DOHH2 (cell line): ENCODE results near the gene ADAMTS2.

Experiments used
- H3F3A ChIP-seq: fragments of 200-600 bp; sonication (generic), shearing (Covaris generic); 2 replicates; pipeline ENCODE4 v1.6.0; 2016; ENCODE audit warnings: antibody characterized with exemption, mild to moderate bottlenecking; ENCODE audit not compliant: control insufficient read depth, insufficient read depth
- H3K27ac ChIP-seq: fragments of 200-600 bp; sonication (generic); 2 replicates; pipeline ENCODE4 v1.5.1; 2014; ENCODE audit warnings: low read depth, mild to moderate bottlenecking, low read length, moderate library complexity
- H3K27me3 ChIP-seq: fragments of 200-600 bp; sonication (generic); 2 replicates; pipeline ENCODE4 v1.6.1; 2014; ENCODE audit warnings: mild to moderate bottlenecking, low read length, mixed read lengths; ENCODE audit not compliant: control insufficient read depth
- H3K36me3 ChIP-seq: fragments of 200-600 bp; sonication (generic); 2 replicates; pipeline ENCODE4 v1.6.1; 2014; ENCODE audit warnings: mild to moderate bottlenecking, low read length, moderate library complexity, mixed read lengths; ENCODE audit not compliant: control insufficient read depth
- H3K4me1 ChIP-seq: fragments of 200-600 bp; sonication (generic); 2 replicates; pipeline ENCODE4 v1.6.1; 2014; ENCODE audit warnings: mild to moderate bottlenecking, low read length, mixed read lengths; ENCODE audit not compliant: control insufficient read depth
- H3K4me2 ChIP-seq: fragments of 200-600 bp; sonication (generic); 2 replicates; pipeline ENCODE4 v1.6.0; 2014; ENCODE audit warnings: mild to moderate bottlenecking, low read length, moderate library complexity
- H3K4me3 ChIP-seq: fragments of 200-600 bp; sonication (generic); 2 replicates; pipeline ENCODE4 v1.5.1; 2014; ENCODE audit warnings: mild to moderate bottlenecking, low read length, mixed read lengths
- H3K79me2 ChIP-seq: fragments of 200-600 bp; sonication (generic); 2 replicates; pipeline ENCODE4 v1.6.1; 2014; ENCODE audit warnings: mild to moderate bottlenecking, low read length, mixed read lengths; ENCODE audit not compliant: control insufficient read depth
- H3K9me2 ChIP-seq: fragments of 200-600 bp; sonication (generic); replicated peaks from 2 replicates; pipeline ENCODE4 v1.6.1; 2014; ENCODE audit warnings: mild to moderate bottlenecking, low read length, mixed read lengths; ENCODE audit not compliant: control insufficient read depth
- H3K9me3 ChIP-seq: fragments of 200-600 bp; sonication (generic); 2 replicates; pipeline ENCODE4 v1.6.1; 2014; ENCODE audit warnings: antibody characterized with exemption, low read length, mixed read lengths; ENCODE audit not compliant: control insufficient read depth, insufficient read depth
- H4K20me1 ChIP-seq: fragments of 200-600 bp; sonication (generic); 2 replicates; pipeline ENCODE4 v1.6.0; 2014; ENCODE audit warnings: low read depth, mild to moderate bottlenecking, antibody characterized with exemption, low read length, moderate library complexity; ENCODE audit not compliant: control insufficient read depth, insufficient read depth
- EZH2phosphoT487 ChIP-seq: fragments of 200-600 bp; sonication (generic); IDR thresholded peaks from 2 replicates; pipeline ENCODE4 v1.6.1; 2017; ENCODE audit warnings: borderline replicate concordance, mild to moderate bottlenecking, antibody characterized with exemption, low read length, moderate library complexity, mixed read lengths
- TF ChIP-seq, protein P1 (sequence below): fragments of 200-600 bp; sonication (generic); IDR thresholded peaks from one replicate; pipeline ENCODE4 v1.5.1; 2014; ENCODE audit warnings: antibody characterized with exemption, mild to moderate bottlenecking, low read depth, low read length; ENCODE audit not compliant: poor library complexity, severe bottlenecking

Gene ADAMTS2

DNA sequence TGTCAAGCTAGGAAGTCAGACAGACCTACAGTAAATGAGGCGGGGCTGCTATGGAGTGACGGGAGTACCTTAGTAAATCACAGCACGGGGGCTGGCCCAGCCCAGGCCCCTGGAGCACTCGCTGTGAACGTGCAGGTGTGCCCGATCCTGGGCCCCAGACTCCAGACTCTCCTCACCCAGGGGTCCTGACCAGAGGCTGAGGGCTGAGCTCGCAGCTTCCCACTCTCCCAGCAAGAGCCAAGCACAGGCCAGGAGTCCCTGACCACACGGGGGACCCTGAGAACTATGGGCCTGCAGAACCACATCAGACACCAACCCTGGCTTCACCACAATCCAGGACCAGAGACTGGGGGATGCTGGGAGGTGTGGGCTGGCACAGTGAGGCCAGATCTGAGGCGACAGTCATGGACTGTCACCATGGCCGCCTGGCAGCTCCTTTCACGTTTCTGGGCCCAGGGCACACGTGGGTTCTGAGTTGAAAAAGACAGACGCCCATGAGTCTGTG, 73.4 kb downstream of the ADAMTS2 start:
- Histone ChIP-seq H3K4me1 (no peaks in the 10 kb centered on the region), H3K27ac (no peak overlapping the region), H3K4me3 (no peak overlapping the region), H3K36me3 (no peaks in the 10 kb centered on the region), H4K20me1 (no peaks in the 10 kb centered on the region), H3K9me2 (no peaks in the 10 kb centered on the region), H3K4me2 (no peak overlapping the region), H3K9me3 (no peaks in the 10 kb centered on the region), H3K79me2 (no peaks in the 10 kb centered on the region), H3K27me3 (no peaks in the 10 kb centered on the region), H3F3A (no peaks in the 10 kb centered on the region)
- TF ChIP-seq EZH2phosphoT487: no peak
- TF ChIP-seq, protein P1, sequence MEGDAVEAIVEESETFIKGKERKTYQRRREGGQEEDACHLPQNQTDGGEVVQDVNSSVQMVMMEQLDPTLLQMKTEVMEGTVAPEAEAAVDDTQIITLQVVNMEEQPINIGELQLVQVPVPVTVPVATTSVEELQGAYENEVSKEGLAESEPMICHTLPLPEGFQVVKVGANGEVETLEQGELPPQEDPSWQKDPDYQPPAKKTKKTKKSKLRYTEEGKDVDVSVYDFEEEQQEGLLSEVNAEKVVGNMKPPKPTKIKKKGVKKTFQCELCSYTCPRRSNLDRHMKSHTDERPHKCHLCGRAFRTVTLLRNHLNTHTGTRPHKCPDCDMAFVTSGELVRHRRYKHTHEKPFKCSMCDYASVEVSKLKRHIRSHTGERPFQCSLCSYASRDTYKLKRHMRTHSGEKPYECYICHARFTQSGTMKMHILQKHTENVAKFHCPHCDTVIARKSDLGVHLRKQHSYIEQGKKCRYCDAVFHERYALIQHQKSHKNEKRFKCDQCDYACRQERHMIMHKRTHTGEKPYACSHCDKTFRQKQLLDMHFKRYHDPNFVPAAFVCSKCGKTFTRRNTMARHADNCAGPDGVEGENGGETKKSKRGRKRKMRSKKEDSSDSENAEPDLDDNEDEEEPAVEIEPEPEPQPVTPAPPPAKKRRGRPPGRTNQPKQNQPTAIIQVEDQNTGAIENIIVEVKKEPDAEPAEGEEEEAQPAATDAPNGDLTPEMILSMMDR: no peak

DNA sequence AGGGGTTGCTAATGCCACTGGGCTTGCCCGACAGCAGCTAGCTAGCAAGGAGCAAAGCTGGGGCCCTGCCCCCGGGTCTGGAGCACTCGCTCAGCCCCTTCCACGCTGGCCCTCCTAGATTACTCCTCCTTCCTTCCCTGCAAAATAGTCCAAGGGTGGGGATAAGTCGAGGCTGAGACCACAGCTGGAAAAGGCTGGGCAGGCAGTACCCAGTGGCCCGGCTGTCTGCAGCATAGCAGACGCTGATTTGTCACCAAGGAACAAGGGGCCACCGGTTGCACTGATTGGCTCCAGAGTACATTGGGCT, 73.9 kb downstream of the ADAMTS2 start:
- Histone ChIP-seq H3K4me2 (no peak overlapping the region), H3K9me3 (no peaks in the 10 kb centered on the region), H3K9me2 (no peaks in the 10 kb centered on the region), H3F3A (no peaks in the 10 kb centered on the region), H3K27me3 (no peaks in the 10 kb centered on the region), H3K27ac (no peak overlapping the region), H3K36me3 (no peaks in the 10 kb centered on the region), H3K4me1 (no peaks in the 10 kb centered on the region), H4K20me1 (no peaks in the 10 kb centered on the region), H3K4me3 (no peak overlapping the region), H3K79me2 (no peaks in the 10 kb centered on the region)
- TF ChIP-seq EZH2phosphoT487: no peak
- TF ChIP-seq, protein P1: no peak

DNA sequence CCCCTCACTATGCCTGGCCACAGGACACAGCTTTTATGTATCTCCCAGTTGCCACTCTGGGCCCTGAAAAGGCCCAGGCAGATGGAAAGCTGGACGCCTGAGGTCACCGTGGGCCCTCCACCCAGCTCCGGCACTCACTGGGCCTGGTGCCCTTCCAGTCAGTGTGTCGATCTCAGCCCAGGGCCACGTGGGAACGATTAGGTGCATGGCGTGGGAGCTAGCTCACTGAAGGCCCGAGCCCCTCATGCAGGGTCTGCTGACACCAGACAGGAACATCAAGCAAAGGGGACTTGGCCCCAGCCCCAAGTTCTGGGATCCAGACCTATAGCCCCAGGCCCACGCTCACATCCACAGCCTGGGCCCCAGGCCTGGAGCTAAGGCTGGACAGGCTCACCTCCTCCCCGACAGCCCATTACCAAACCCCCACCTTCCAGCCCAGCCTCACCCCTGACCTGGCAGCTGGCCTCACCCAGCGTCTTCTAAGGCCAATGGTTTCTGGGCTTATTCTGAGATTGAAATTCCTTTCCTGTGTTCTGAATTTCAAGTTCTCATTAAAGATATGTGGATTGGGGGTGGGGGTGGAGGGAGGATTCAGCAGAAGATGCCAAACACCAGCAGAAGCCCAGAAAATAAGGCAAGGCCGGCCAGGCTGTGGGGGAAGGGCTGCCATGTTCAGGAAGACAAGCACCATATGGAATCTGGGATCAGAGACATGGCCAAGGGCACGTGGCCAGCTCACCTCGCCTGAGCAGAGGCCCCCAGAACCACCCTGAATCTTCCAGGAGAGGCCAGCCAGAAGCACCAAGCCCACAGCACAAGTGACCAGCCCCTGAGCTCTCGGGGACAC, 74.5 kb downstream of the ADAMTS2 start:
- TF ChIP-seq EZH2phosphoT487: no peak
- TF ChIP-seq, protein P1: no peak
- no peaks in the 10 kb centered on the region for H3F3A ChIP-seq
- no peak overlapping the region for H3K4me2 ChIP-seq
- H3K4me3 ChIP-seq: no peak overlapping the region
- no peaks in the 10 kb centered on the region for H3K27me3 ChIP-seq
- H4K20me1 ChIP-seq: no peaks in the 10 kb centered on the region
- no peaks in the 10 kb centered on the region for H3K79me2 ChIP-seq
- H3K9me2 ChIP-seq: no peaks in the 10 kb centered on the region
- no peak overlapping the region for H3K27ac ChIP-seq
- no peaks in the 10 kb centered on the region for H3K4me1 ChIP-seq
- no peaks in the 10 kb centered on the region for H3K9me3 ChIP-seq
- H3K36me3 ChIP-seq: no peaks in the 10 kb centered on the region
